Hematopoietic multipotent progenitor cell treated with erythropoietin and hydrocortisone succinate and interleukin-3 and kit ligand, for 17 days (in vitro differentiated cells): ENCODE measurements around the gene CMIP.
A peak's percentile ranks its signal among the peaks of the same experiment; 100 is the strongest.

Source experiments
- DNase-seq: peaks from one replicate; pipeline ENCODE4 v3.0.0-alpha.2; 2015; ENCODE audit warnings: low spot score

CMIP gene

GRCh38 chr16:81639348-81639747 is 194.7 kb downstream of the CMIP start:
- DNase-seq = no peak

DNA sequence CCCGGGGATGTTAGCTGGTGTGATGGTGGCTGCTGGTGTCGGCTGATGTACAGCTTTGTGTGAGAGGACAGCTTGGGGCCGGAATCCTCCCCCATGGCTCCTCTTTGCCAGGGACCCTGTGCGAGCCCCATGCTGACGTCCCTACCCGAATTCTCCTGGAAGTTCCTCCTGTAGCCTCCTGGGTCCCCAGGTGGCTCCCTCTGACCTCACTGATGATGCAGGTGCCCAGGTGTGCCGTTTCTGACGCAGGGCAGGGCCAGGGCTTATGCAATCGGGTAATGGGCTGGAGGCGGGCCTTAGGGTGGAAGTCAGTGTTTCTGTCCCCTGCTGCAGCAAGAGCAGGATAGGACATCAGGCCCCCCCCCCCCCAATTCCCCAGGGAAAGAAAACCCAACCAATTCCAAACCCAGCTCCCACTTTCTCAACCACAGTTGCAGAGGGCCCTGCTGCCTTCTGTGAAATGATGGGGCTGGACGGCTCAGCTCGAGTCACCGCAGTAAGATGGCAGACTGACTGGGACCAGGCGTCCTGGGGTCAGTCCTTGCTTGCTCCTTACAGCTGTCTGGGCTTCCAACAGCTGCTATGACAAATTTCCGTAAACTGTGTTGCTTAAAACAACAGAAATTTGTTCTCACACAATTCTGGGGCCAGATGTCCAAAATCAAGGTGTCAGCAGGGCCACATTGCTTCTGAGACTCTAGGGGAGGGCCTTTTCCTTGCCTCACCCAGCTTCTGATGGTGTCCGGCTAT is 195.5 kb downstream of the CMIP start:
- no peak for DNase-seq

DNA sequence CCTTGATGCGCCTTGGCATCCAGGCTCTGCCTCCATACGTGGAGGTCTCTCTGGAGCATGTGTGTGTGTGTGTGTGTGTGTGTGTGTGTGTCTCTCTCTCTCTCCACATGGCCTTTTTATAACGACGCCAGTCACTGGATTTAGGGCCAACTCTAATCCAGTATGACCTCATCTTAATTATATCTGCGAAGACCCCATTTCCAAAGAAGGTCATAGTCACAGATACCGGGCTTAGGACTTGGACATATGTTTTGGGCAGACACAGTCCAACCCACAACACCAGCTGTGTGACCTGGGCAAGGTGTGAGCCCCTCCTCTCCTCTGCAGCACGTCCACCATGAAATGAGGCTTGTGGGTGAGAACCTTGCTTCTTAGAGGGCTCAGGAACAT is 196.1 kb downstream of the CMIP start:
- no peak for DNase-seq

DNA sequence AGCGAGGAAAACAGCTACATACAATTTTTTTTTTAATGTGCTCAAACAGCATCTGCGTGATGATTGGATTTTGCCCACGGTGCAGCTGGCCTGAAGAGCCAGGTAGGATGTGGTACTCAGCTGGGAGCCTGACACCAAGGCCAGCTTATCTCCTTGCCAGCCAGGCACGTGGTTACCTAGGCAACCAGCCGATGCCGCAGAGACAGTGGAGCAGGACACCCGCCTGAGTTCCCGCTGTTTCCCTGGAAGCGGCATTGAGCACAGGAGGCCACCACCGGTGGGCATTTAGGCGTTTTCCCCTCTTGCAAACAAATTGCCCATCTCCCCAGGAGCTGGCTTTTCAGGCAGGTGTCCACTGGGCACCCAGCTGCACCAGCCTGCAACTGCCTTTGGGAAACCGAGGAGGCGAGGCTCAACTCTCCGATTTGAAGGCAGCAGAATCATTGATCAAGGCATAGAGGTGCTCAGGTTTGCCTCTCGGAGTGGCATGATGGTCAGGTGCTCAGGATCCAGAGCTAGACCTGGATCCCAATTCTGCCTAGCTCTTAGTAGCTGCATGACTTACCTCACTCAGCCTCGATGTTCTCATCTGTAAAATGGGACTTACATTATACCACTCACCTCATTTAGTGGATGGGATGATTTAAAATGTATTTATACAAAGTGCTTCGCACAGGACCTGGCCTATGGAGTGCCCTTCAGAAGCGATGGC is 196.9 kb downstream of the CMIP start:
- no peak for DNase-seq

GRCh38 chr16:81642107-81642436 is 197.5 kb downstream of the CMIP start:
- no peak for DNase-seq

GRCh38 chr16:81642943-81643342 is 198.3 kb downstream of the CMIP start:
- DNase-seq = no peak

- no peak for DNase-seq
Observed at GRCh38 chr16:81645266-81645694, 200.7 kb downstream of the CMIP start.

DNA sequence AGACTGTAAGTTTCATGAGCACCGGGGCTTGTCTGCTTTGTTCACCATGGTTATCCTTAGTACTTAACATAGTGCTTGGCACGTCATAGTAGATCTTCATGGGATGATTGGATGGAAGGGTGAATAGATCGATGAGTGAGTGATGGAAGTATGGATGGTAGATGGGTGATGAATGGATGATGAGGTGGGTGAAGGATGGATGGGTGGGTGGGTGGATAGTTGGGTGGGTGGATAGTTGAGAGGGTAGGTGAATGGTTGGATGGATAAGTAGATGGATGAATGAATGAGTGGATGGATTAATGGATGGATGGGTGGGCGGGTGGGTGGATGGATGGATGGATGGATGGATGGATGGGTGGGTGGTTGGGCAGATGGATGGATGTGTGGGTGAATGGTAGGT is 201.3 kb downstream of the CMIP start:
- no peak for DNase-seq

GRCh38 chr16:81646561-81646960 is 202.0 kb downstream of the CMIP start:
- DNase-seq = no peak

GRCh38 chr16:81647527-81647926 is 202.9 kb downstream of the CMIP start:
- DNase-seq = no peak

DNA sequence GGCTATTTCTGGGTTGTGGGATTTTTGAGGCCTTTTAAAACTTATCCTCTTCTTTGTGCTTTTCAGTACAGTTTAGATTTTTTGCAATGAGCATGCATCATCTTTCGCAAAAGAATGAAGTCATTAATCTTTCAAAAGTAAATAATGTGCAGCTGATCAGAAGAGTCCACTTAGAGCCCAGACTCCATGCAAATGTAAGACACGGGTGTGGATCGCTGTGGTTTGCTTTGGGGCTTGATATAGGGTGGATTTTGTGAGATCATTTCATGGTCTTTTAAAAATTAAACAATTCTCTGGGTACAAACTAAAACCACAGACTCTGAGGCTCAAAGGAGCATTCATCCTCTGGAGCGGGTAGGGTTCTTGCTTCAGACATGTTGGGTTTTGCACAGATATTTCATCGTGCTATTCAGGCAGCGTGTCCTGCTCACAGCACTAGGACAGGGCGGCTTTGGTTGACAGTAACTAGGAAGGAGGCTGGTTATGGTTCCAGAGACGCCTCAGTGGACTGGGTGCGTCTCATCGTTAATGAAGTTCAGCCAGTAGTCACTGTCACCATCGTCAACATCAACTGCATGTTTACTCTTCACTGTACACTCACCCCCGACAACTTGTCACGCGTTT is 205.1 kb downstream of the CMIP start:
- DNase-seq = no peak

DNA sequence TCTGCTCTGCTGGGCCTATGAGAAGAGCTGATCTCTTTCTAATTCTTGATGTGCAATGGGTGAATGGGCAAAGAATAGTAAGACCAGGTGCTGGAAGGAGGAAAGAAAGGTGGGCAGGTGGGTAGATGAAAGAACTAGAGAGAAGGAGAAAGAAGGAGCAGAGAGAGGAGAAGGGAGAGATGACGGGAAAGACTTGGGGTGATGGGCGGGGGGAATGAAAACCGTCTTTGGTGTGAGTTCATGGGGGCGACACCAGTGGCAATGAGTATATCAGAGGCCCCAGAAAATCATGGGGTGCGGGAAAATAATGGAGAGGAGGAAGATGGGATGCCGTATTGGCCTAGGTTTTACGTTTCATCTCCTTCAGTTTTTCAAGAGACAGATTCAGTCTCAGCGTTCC is 205.7 kb downstream of the CMIP start:
- DNase-seq = no peak

- DNase-seq = no peak
Observed at GRCh38 chr16:81650982-81651562, 206.5 kb downstream of the CMIP start.

DNA sequence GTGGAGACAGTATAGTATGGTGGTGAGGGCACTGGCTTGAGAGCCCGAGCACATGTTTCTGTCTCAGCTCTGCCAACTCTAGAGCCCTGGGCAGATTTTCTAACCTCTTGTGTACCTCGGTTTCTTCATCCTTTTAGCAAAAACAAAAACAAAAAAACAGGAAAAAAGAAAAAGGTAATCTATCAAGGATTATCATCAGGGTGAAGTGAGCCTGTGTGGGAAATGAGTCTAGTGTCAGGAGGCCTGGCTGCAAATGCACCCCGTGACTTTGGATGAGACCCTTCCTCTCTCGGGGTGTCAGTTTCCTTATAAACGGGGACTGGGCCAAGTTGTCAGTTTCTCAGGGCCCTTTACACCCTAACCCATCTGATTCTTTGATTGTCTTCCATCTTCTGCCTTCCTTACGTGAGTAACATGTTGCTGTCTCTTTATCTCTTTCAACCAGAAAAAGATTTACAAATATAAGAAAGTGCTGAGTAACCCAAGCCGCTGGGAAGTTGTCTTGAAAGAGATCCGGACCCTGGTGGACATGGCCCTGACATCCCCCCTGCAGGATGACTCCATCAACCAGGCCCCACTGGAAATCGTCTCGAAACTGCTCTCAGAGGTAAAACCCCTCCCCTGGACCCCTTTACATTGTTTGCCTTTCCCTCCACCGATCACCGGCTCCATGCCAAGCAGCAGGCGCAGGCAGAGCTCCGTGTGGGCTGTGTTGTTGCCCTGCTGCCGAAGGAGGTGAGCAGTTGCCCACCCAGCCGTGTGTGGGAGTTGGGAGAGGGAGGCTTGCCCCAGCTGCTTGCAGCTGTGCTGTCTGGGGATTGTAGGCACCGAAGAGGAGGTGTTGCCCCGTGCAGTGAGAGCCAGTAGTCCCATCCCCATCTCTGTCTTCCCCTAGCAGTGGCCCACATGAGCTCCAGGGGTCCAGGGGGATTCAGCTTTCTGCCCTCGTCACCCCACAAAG is 207.4 kb downstream of the CMIP start:
- DNase-seq = peak; percentile 22

DNA sequence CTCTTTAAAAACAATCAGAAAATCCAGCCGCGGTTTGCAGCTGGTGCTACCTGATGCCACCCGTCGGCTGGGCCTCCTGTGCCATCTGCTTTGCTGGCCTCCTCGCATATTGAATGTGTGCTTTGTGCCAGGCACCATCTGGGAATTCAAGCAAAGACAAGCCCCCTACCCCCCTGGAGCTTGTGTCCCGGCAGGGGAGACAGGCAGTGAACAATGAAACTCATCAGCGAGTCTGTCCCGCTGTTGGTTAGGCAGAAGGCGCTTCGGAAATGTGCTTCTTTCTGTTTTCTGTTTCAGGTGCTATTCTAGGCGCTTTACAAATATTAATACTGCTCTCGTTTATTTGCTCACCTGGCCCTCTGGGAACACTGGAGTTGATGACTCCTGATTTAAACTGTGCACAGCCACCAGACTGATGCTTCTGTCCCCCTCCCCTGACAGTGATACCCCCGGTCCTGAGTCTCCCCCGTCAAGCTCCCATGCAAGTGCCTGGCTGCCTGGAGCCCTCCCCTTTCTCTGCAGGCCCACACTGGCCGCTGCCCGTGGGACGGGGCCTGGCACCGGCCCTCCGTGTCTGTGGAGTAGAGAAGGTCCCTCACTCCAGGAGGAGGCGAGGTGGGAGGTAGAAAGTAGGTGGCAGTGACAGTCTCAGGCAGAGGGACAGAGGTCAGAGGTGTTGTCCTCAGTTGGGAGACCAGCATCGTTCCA is 208.3 kb downstream of the CMIP start:
- no peak for DNase-seq

DNA sequence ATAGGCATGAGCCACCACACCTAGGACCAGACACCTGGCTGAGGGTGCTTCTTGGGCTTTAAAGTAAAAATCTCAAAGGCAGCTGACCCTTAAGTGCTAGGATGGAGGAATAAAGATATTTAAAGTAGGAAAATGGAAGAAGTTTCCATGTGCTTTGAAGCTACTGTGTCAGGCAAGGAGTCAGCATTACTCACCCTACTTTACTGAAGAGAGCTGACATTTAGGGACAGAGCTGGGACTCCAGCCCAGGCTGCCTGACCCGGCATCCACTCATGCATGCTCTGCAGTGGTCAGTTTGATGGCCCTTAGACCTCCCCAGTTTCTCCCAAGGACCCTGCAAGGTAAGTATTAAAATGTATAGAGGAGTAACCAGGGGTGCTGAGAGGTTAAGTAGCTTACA is 209.7 kb downstream of the CMIP start:
- DNase-seq = no peak

- no peak for DNase-seq
Observed at GRCh38 chr16:81655469-81656162, 211.0 kb downstream of the CMIP start.

GRCh38 chr16:81657224-81657623 is 212.6 kb downstream of the CMIP start:
- no peak for DNase-seq

DNA sequence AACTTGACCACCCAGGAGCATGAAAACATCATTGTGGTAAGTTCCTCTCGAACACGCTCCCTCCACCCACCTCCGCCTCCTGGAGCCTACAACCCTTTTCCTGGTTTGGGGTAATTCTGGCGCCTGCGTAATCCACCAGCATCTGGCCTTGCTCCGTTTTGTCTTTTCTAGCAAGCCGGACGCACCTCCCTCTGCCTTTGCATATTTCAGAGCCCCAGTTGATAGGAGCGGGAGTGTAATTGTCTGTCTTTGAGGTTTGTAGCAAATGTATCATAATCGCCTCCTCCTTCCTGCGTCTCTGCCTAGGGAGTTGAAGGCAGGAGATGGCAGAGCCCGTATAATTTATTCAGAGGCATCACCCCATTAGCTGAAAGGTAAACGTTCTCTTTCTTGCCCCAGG is 213.2 kb downstream of the CMIP start:
- DNase-seq = no peak

GRCh38 chr16:81658373-81658772 is 213.8 kb downstream of the CMIP start:
- no peak for DNase-seq

GRCh38 chr16:81659249-81659648 is 214.6 kb downstream of the CMIP start:
- no peak for DNase-seq
